ENCODE data around the gene MICOS13.

DNA sequence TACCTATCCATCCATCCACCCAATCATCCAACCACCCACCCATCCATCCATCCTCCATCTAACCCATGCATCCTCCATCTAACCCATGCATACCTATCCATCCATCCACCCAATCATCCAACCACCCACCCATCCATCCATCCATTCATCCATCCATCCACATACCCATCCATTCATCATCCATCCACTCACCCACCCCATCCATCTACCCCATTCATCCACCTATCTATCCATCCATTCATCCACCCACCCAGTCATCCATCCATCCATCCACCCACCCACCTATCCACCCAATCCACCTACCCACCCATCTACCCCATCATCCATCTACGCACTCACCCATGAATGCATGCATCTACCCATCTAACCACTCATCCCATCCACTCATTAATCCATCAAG is 6.6 kb downstream of the MICOS13 start:
- TF ChIP-seq, protein P1, sequence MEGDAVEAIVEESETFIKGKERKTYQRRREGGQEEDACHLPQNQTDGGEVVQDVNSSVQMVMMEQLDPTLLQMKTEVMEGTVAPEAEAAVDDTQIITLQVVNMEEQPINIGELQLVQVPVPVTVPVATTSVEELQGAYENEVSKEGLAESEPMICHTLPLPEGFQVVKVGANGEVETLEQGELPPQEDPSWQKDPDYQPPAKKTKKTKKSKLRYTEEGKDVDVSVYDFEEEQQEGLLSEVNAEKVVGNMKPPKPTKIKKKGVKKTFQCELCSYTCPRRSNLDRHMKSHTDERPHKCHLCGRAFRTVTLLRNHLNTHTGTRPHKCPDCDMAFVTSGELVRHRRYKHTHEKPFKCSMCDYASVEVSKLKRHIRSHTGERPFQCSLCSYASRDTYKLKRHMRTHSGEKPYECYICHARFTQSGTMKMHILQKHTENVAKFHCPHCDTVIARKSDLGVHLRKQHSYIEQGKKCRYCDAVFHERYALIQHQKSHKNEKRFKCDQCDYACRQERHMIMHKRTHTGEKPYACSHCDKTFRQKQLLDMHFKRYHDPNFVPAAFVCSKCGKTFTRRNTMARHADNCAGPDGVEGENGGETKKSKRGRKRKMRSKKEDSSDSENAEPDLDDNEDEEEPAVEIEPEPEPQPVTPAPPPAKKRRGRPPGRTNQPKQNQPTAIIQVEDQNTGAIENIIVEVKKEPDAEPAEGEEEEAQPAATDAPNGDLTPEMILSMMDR (conservative IDR thresholded peaks at IDR 0.05; ENCODE audit: low read depth in 2 of 2), result no peak
- TF ChIP-seq POLR2AphosphoS5 (IDR thresholded peaks at IDR 0.05; ENCODE audit: low read depth) (no peak), REST (IDR thresholded peaks at IDR 0.05; ENCODE audit: unreplicated experiment) (no peak), JUNB (IDR thresholded peaks at IDR 0.05; ENCODE audit: unreplicated experiment) (no peak), EZH2 (IDR thresholded peaks at IDR 0.05; ENCODE audit: low read depth, unreplicated experiment) (no peak), STAT1 (IDR thresholded peaks at IDR 0.05; ENCODE audit: unreplicated experiment) (no peak), ETS1 (IDR thresholded peaks at IDR 0.05) (no peak), CREB1 (CRISPR knock-in tag; IDR thresholded peaks at IDR 0.05; ENCODE audit: low read depth) (no peak)

All from GM23338 (cell line).